Measurements from ENCODE around the gene DMRT2. TPM values are rescaled to one million over a fixed set of nuclear protein-coding genes. Genes with fewer than 3 reads are reported as not detected.

Gene DMRT2
- total and polyA plus RNA-seq, 2 of the 8 experiments (the other 6 are each of a cell fraction or from before 2014, with no cell fraction given), result 0.29 to 0.93 TPM

DNA sequence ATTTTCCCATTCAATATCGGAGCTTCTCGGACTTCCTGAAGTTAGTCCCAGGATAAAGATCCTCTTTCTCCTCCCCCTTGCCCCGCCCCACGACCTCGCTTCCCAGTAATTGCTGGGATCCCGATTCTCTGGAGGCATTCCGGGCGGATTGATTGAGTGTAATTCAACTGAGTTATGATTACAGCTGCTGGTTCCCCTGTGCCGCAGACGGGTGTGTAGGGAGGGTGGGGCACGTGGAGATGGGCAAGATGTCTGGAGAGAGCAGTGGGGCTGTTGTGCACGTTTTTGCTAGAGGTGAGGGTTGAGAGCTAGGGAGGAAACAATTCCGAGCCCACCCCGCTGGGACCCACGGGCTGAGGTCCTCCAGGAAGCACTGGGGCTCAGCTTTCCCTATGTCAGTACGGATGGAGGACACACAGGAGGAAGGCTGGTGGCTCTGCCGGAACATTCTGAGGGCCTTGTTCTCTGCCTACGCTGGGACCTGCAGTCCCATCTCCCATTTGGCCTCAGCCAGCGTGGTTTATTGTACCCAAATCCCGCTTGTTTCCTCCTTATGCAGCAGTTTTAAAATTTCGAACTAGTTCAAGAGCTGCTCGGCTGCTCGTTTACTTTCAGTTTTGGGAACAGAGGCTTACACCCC, 2.4 kb upstream of the DMRT2 start:
- Histone ChIP-seq H3K14ac (ENCODE audit: insufficient read length) (no peak overlapping the region), H3K27me3 (replicated peaks in 1 of 4; ENCODE audit: control insufficient read depth in 3 of 4, extremely low read depth in 1 of 4, insufficient read depth in 3 of 4, low read length in 3 of 4) (peaks cover 8 to 57% (median 38%) of the 10 kb centered on the region in 4 experiments), H3K9me3 (ENCODE audit: insufficient read depth in 2 of 2, low read depth in 1 of 2, low read length in 1 of 2) (peaks cover 4 to 65% of the 10 kb centered on the region in 2 experiments; a peak in 3 of 4 replicates), H3K79me1 (ENCODE audit: low read depth, low read length) (no peaks in the 10 kb centered on the region), H3K18ac (ENCODE audit: extremely low read depth, low read length) (no peak overlapping the region), H2AFZ (ENCODE audit: low read length) (no peak overlapping the region), H3K4me2 (ENCODE audit: insufficient read depth in 1 of 2, low read depth in 2 of 2, low read length in 2 of 2) (peak overlapping the region in 1 of 2 experiments; percentile 48; a peak in 2 of 4 replicates), H2BK5ac (ENCODE audit: low read depth, low read length) (no peak overlapping the region), H2BK15ac (ENCODE audit: low read length) (no peak overlapping the region), H4K5ac (ENCODE audit: insufficient read length, low read depth, low read length) (no peak overlapping the region), H3K36me3 (ENCODE audit: control insufficient read depth in 2 of 4, insufficient read depth in 4 of 4, low read length in 3 of 4) (no peaks in the 10 kb centered on the region; a peak in 1 of 8 replicates), H4K20me1 (replicated peaks in 1 of 2; ENCODE audit: control insufficient read depth in 1 of 2, insufficient read depth in 2 of 2, low read length in 2 of 2) (peaks cover 0 to 5% of the 10 kb centered on the region in 2 experiments), H3K56ac (replicated peaks; ENCODE audit: insufficient read length, low read depth, low read length) (no peak overlapping the region), H3K9ac (replicated peaks in 1 of 4; ENCODE audit: extremely low read depth in 1 of 4, low read depth in 3 of 4, low read length in 3 of 4) (no peak overlapping the region), H3K4me3 (ENCODE audit: extremely low read depth in 1 of 4, insufficient read depth in 2 of 4, low read depth in 3 of 4, low read length in 4 of 4) (no peak overlapping the region; a peak in 1 of 8 replicates), H3K4me1 (replicated peaks in 1 of 4; ENCODE audit: control insufficient read depth in 3 of 4, insufficient read depth in 4 of 4, low read length in 3 of 4) (peaks cover 0 to 4% (median 0%) of the 10 kb centered on the region in 4 experiments; a peak in 1 of 7 replicates), H4K91ac (replicated peaks; ENCODE audit: insufficient read length, low read length) (no peak overlapping the region), H3K4ac (replicated peaks; ENCODE audit: insufficient read length, low read depth, low read length) (no peak overlapping the region), H3K27ac (ENCODE audit: low read depth, low read length) (no peak overlapping the region), H3K23me2 (ENCODE audit: low read depth, low read length) (peaks cover 4% of the 10 kb centered on the region; the same call in 1 of the 2 replicates), H3K23ac (ENCODE audit: insufficient read length) (no peak overlapping the region), H2BK12ac (ENCODE audit: low read depth, low read length) (no peak overlapping the region), H2AK5ac (ENCODE audit: low read depth, low read length) (no peak overlapping the region), H3K79me2 (ENCODE audit: control insufficient read depth in 1 of 2, insufficient read depth in 2 of 2, low read length in 2 of 2) (no peaks in the 10 kb centered on the region), H2BK120ac (replicated peaks; ENCODE audit: low read depth, low read length) (no peak overlapping the region), H4K8ac (ENCODE audit: extremely low read depth, insufficient read depth, low read length) (no peak overlapping the region; the same call in 1 of the 2 replicates), H2BK20ac (ENCODE audit: low read length) (no peak overlapping the region)
- DNase-seq (ENCODE audit: low read depth in 1 of 2, low spot score in 2 of 2), result no peak
- TF ChIP-seq BCL11A (IDR thresholded peaks at IDR 0.05; ENCODE audit: low read depth in 2 of 2, low read length in 2 of 2) (no peak), RFX5 (IDR thresholded peaks at IDR 0.05; ENCODE audit: borderline replicate concordance, low read depth, low read length) (no peak), KDM5A (IDR thresholded peaks at IDR 0.05; ENCODE audit: low read length) (no peak), BACH1 (IDR thresholded peaks at IDR 0.05; ENCODE audit: low read length) (no peak), HDAC6 (IDR thresholded peaks at IDR 0.05; ENCODE audit: low read depth, low read length) (no peak), FOSL1 (IDR thresholded peaks at IDR 0.05; ENCODE audit: insufficient read depth, low read depth, low read length) (no peak), CHD2 (IDR thresholded peaks at IDR 0.05; ENCODE audit: low read length) (no peak), CBX5 (IDR thresholded peaks at IDR 0.05; ENCODE audit: low read depth, low read length) (no peak), TEAD4 (IDR thresholded peaks at IDR 0.05; ENCODE audit: low read depth, low read length) (no peak), RNF2 (IDR thresholded peaks at IDR 0.05; ENCODE audit: borderline replicate concordance, low read depth, low read length, missing control alignments, poor library complexity, severe bottlenecking) (no peak)
- TF ChIP-seq, protein P1, sequence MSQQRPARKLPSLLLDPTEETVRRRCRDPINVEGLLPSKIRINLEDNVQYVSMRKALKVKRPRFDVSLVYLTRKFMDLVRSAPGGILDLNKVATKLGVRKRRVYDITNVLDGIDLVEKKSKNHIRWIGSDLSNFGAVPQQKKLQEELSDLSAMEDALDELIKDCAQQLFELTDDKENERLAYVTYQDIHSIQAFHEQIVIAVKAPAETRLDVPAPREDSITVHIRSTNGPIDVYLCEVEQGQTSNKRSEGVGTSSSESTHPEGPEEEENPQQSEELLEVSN (IDR thresholded peaks at IDR 0.05), result no peak
- WGBS, 2 experiments (ENCODE audit: extremely low coverage in 1 of 2, insufficient coverage in 1 of 2, insufficient read length in 1 of 2, insufficient replicate concordance in 2 of 2, low coverage in 1 of 2, low lambda C conversion rate in 2 of 2, missing lambda C conversion rate in 1 of 2), result 77% methylated on average over 17 of the region's 23 CpGs; no CpG with 5 or more reads in 1 of the 2 experiments
- POLR2A ChIA-PET (ENCODE audit: partially characterized antibody), result no interaction called here
- CTCF ChIA-PET (ENCODE audit: partially characterized antibody), result no interaction called here
- FAIRE-seq, result no peak

All from H1 (cell line).